ENCODE results near the gene NCBP1.
"Not testable (repeated sequence)": the region's sequence is repeated elsewhere in the genome, so short reads cannot be mapped to it uniquely, and the experiment has no call there.

Gene NCBP1

GRCh38 chr9:97604901-97605645 is 28.5 kb upstream of the NCBP1 start:
- no peak overlapping the region for H3K4me3 ChIP-seq (ENCODE audit: low read depth, low read length)
- in situ Hi-C loops (cut with HindIII; ENCODE audit: low sequenced_read_pairs), result no loop called here
- no peak for TF ChIP-seq CTCF (IDR thresholded peaks at IDR 0.05; ENCODE audit: low read depth, low read length)
- DNase-seq (ENCODE audit: low read depth, low spot score), result no peak

DNA sequence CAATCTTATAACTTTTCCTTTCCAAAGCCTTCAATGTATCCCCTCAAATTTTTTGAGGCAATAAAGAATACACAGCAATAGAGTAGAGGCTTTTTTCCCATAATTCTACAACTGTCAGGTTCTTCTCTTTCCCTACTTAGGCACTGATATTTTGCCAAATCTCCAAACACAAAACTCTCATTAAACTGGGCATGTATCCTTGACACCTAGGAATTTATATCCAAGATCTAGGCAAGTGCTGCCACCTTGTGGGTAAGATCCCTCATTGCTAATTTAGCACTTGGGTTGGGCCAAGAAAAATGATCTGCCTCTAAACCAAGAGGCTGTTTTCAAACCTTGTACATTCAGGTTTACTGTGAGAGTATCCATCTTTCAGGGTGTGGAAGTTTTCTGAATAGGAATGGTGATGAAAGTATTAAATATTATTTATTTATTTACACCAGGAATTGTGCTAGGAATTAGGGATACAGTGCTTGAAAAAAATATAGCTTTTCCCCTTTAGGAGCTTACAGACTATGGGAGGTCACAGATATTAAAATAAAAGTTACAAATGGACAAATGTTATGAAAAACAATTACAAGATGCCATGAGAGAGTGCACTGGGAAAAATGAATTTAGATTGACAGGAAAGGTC is 18.1 kb upstream of the NCBP1 start:
- H3K4me3 ChIP-seq (ENCODE audit: low read depth, low read length), result no peak overlapping the region
- in situ Hi-C loops (cut with HindIII; ENCODE audit: low sequenced_read_pairs), result no loop called here
- TF ChIP-seq CTCF (IDR thresholded peaks at IDR 0.05; ENCODE audit: low read depth, low read length), result peak; percentile 78
- DNase-seq (ENCODE audit: low read depth, low spot score), result peak; percentile 68

DNA sequence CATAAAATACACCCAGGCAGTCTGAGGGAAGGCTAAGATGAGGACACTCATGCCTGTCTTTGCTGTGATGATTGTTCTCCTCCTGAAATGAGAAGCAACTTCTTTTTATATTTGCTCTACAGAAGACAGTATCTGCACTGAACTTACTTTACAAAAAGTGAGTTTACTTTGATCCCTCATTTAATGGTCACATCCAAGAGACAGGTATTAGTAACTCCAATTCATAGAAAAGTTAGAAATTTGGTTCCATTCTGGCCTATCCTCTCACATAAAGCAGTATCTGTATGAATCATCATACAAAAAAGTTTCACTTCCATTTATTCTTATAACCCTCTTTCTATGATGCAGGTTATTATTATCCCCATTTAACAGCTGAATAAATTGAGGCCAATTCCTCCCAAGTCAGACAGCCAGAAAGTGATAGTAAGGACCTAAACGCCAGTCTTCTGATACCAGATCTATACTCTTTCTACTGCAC is 15.6 kb upstream of the NCBP1 start:
- no peak for DNase-seq (ENCODE audit: low read depth, low spot score)
- no peak overlapping the region for H3K4me3 ChIP-seq (ENCODE audit: low read depth, low read length)
- in situ Hi-C loops (cut with HindIII; ENCODE audit: low sequenced_read_pairs), result no loop called here
- TF ChIP-seq CTCF (IDR thresholded peaks at IDR 0.05; ENCODE audit: low read depth, low read length), result no peak

DNA sequence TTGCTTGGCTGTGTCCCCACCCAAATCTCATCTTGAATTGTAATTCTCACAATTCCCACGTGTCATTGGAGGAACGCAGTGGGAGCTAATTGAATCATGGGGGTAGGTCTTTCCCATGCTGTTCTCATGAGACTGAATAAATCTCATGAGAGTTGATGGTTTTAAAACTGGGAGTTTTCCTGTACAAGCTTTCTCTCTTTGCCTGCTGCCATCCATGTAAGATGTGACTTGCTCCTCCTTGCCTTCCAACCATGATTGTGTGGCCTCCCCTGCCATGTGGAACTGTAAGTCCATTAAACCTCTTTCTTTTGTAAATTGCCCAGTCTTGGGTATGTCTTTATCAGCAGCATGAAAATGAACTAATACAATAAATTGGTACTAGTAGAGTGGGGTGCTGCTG is 13.6 kb upstream of the NCBP1 start:
- H3K4me3 ChIP-seq (ENCODE audit: low read depth, low read length); DNase-seq (ENCODE audit: low read depth, low spot score); in situ Hi-C loops (cut with HindIII; ENCODE audit: low sequenced_read_pairs): not testable (repeated sequence)

DNA sequence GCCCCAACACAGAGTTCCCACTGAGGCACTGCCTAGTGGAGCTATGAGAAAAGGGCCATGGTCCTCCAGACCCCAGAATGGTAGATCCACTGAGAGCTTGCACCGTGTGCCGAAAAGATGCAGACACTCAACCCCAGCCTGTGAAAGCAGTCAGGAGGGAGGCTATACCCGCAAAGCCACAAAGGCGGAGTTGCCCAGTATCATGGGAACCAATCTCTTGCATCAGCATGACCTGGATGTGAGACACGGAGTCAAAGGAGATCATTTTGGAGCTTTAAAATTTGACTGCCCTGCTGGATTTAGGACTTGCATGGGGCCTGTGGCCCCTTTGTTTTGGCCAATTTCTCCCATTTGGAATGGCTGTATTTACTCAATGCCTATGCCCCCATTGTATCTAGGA is 11.1 kb upstream of the NCBP1 start:
- in situ Hi-C loops (cut with HindIII; ENCODE audit: low sequenced_read_pairs); DNase-seq (ENCODE audit: low read depth, low spot score); H3K4me3 ChIP-seq (ENCODE audit: low read depth, low read length): not testable (repeated sequence)

GRCh38 chr9:97623946-97624345 is 9.7 kb upstream of the NCBP1 start:
- in situ Hi-C loops (cut with HindIII; ENCODE audit: low sequenced_read_pairs), result no loop called here
- no peak for TF ChIP-seq CTCF (IDR thresholded peaks at IDR 0.05; ENCODE audit: low read depth, low read length)
- DNase-seq (ENCODE audit: low read depth, low spot score), result no peak
- no peak overlapping the region for H3K4me3 ChIP-seq (ENCODE audit: low read depth, low read length)

- no peak overlapping the region for H3K4me3 ChIP-seq (ENCODE audit: low read depth, low read length)
- no peak for TF ChIP-seq CTCF (IDR thresholded peaks at IDR 0.05; ENCODE audit: low read depth, low read length)
- in situ Hi-C loops (cut with HindIII; ENCODE audit: low sequenced_read_pairs), result no loop called here
- DNase-seq (ENCODE audit: low read depth, low spot score), result no peak
Observed at GRCh38 chr9:97625620-97626019, 8.0 kb upstream of the NCBP1 start.

Measured in astrocyte of the spinal cord (primary cell).